MM.1S (cell line): ENCODE data around the gene ZFPM1.

Source experiments
- EZH2 ChIP-seq: fragments of 300-600 bp; sonication (generic); optimal IDR thresholded peaks from 2 replicates; pipeline ENCODE3; 2017; ENCODE audit warnings: low read depth, mild to moderate bottlenecking, antibody characterized with exemption, low read length, mixed read lengths
- EZH2phosphoT487 ChIP-seq: fragments of 300-600 bp; sonication (generic); IDR thresholded peaks from 2 replicates; pipeline ENCODE4 v1.6.1; 2018; ENCODE audit warnings: antibody characterized with exemption, low read length
- TF ChIP-seq, protein P1 (sequence below): fragments of 300-600 bp; sonication (generic); IDR thresholded peaks from 2 replicates; pipeline ENCODE4 v1.5.1; 2016; ENCODE audit warnings: antibody characterized with exemption, low read length, mixed read lengths

- TF ChIP-seq, protein P1, sequence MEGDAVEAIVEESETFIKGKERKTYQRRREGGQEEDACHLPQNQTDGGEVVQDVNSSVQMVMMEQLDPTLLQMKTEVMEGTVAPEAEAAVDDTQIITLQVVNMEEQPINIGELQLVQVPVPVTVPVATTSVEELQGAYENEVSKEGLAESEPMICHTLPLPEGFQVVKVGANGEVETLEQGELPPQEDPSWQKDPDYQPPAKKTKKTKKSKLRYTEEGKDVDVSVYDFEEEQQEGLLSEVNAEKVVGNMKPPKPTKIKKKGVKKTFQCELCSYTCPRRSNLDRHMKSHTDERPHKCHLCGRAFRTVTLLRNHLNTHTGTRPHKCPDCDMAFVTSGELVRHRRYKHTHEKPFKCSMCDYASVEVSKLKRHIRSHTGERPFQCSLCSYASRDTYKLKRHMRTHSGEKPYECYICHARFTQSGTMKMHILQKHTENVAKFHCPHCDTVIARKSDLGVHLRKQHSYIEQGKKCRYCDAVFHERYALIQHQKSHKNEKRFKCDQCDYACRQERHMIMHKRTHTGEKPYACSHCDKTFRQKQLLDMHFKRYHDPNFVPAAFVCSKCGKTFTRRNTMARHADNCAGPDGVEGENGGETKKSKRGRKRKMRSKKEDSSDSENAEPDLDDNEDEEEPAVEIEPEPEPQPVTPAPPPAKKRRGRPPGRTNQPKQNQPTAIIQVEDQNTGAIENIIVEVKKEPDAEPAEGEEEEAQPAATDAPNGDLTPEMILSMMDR, result peak; percentile 53
- TF ChIP-seq EZH2, result no peak
- TF ChIP-seq EZH2phosphoT487, result no peak
Observed at GRCh38 chr16:88437367-88437964, 15.6 kb upstream of the ZFPM1 start.
